GM18951 (cell line): ENCODE results near the gene MLH1.

Source experiments
- POLR2A ChIP-seq: IDR thresholded peaks from 4 replicates; pipeline ENCODE4 v1.6.1; 2011; ENCODE audit warnings: mild to moderate bottlenecking; ENCODE audit not compliant: insufficient read length, insufficient read depth; ENCODE audit errors: extremely low read depth
- in situ Hi-C: fragments of 300-500 bp; cut with MboI; formaldehyde crosslinking; loops from one replicate; pipeline ENCODE4 v1.12.0; 2022; ENCODE audit warnings: low sequenced_read_pairs, mixed read lengths, inconsistent platforms; ENCODE audit not compliant: unreplicated experiment

Gene MLH1

GRCh38 chr3:37015642-37016041, 22.3 kb downstream of the MLH1 start:
- in situ Hi-C loops, result no loop called here

GRCh38 chr3:37016903-37017302, 23.6 kb downstream of the MLH1 start:
- no peak for TF ChIP-seq POLR2A
- in situ Hi-C loops, result no loop called here

More at GRCh38 chr3:37015642-37016041, 22.3 kb downstream of the MLH1 start:
- no peak for TF ChIP-seq POLR2A

GRCh38 chr3:37017683-37018082, 24.4 kb downstream of the MLH1 start:
- TF ChIP-seq POLR2A, result no peak
- in situ Hi-C loops, result no loop called here

- no peak for TF ChIP-seq POLR2A
- in situ Hi-C loops, result no loop called here
These were observed 30.8 kb downstream of the MLH1 start for GRCh38 chr3:37024092-37024491.

GRCh38 chr3:37024820-37025405, 31.6 kb downstream of the MLH1 start:
- no peak for TF ChIP-seq POLR2A
- in situ Hi-C loops, result no loop called here

GRCh38 chr3:37025561-37026335, 32.4 kb downstream of the MLH1 start:
- in situ Hi-C loops, result no loop called here
- no peak for TF ChIP-seq POLR2A

- in situ Hi-C loops, result no loop called here
- TF ChIP-seq POLR2A, result no peak
These were observed 33.5 kb downstream of the MLH1 start for GRCh38 chr3:37026851-37027250.

GRCh38 chr3:37028329-37028728, 35.0 kb downstream of the MLH1 start:
- in situ Hi-C loops, result no loop called here
- no peak for TF ChIP-seq POLR2A

- in situ Hi-C loops, result no loop called here
- no peak for TF ChIP-seq POLR2A
These were observed 35.8 kb downstream of the MLH1 start for GRCh38 chr3:37029111-37029510.

GRCh38 chr3:37029516-37030163, 36.3 kb downstream of the MLH1 start:
- in situ Hi-C loops, result no loop called here
- TF ChIP-seq POLR2A, result no peak

GRCh38 chr3:37030588-37030987, 37.3 kb downstream of the MLH1 start:
- TF ChIP-seq POLR2A, result no peak
- in situ Hi-C loops, result no loop called here

- in situ Hi-C loops, result no loop called here
- TF ChIP-seq POLR2A, result no peak
These were observed 37.9 kb downstream of the MLH1 start for GRCh38 chr3:37031096-37031682.

GRCh38 chr3:37032961-37033360, 39.6 kb downstream of the MLH1 start:
- no peak for TF ChIP-seq POLR2A
- in situ Hi-C loops, result no loop called here
